Suprapubic skin (tissue), 4 donors: ENCODE data around the gene CDH13.

Experiments
- CTCF ChIP-seq, 2 donors: fragments of 200-600 bp in 1 of 2; fragments of 450-650 bp in 1 of 2; sonication (generic) in 1 of 2; IDR thresholded peaks; one replicate each; pipeline ENCODE4 v1.5.1; 2016 to 2019; ENCODE audit warnings: antibody characterized with exemption in 2 of 2, mild to moderate bottlenecking in 1 of 2, moderate library complexity in 1 of 2
- EP300 ChIP-seq: sonication (generic); formaldehyde crosslinking; IDR thresholded peaks from one replicate; pipeline ENCODE4 v1.6.1; 2017; ENCODE audit warnings: antibody characterized with exemption
- POLR2A ChIP-seq, 2 donors: fragments of 450-650 bp; IDR thresholded peaks; one replicate each; pipeline ENCODE4 v1.6.1; 2017; ENCODE audit warnings: antibody characterized with exemption in 2 of 2, mild to moderate bottlenecking in 2 of 2, moderate library complexity in 2 of 2
- POLR2AphosphoS5 ChIP-seq, 3 donors: sonication (generic); formaldehyde crosslinking; IDR thresholded peaks; one replicate each; pipeline ENCODE4 v1.6.1; 2017; ENCODE audit warnings: antibody characterized with exemption in 3 of 3

GRCh38 chr16:83205896-83206295 is 579.1 kb downstream of the CDH13 start:
- TF ChIP-seq CTCF (IDR thresholded peaks at IDR 0.05): no peak
- no peak for TF ChIP-seq POLR2A (IDR thresholded peaks at IDR 0.05)
- TF ChIP-seq POLR2AphosphoS5 (IDR thresholded peaks at IDR 0.05): no peak
- no peak for TF ChIP-seq EP300
